OCI-LY1 (cell line): ENCODE data around the gene RERG.

Source experiments
- H2AFZ ChIP-seq: fragments of 200-600 bp; sonication (generic), shearing (Covaris generic); 2 replicates; pipeline ENCODE4 v1.6.0; 2014; ENCODE audit warnings: antibody characterized with exemption, mild to moderate bottlenecking, low read length
- H3F3A ChIP-seq: fragments of 200-600 bp; sonication (generic), shearing (Covaris generic); 2 replicates; pipeline ENCODE4 v1.6.0; 2014; ENCODE audit warnings: mild to moderate bottlenecking, antibody characterized with exemption, low read length, moderate library complexity; ENCODE audit not compliant: insufficient read depth
- H3K27ac ChIP-seq: fragments of 200-600 bp; sonication (generic); 2 replicates; pipeline ENCODE4 v1.5.1; 2014; ENCODE audit warnings: low read length, mixed run types, mild to moderate bottlenecking, low read depth; ENCODE audit not compliant: poor library complexity, severe bottlenecking
- H3K27me3 ChIP-seq: fragments of 200-600 bp; sonication (generic); 2 replicates; pipeline ENCODE4 v1.6.0; 2014; ENCODE audit warnings: antibody characterized with exemption, mild to moderate bottlenecking, low read length, moderate library complexity; ENCODE audit not compliant: insufficient read depth
- H3K36me3 ChIP-seq: fragments of 200-600 bp; sonication (generic); 2 replicates; pipeline ENCODE4 v1.6.1; 2014; ENCODE audit warnings: mild to moderate bottlenecking, antibody characterized with exemption, low read length, moderate library complexity, mixed read lengths; ENCODE audit not compliant: insufficient read depth
- H3K4me1 ChIP-seq: fragments of 200-600 bp; sonication (generic); 2 replicates; pipeline ENCODE4 v1.5.1; 2014; ENCODE audit warnings: mild to moderate bottlenecking, low read length, moderate library complexity; ENCODE audit not compliant: insufficient read depth, severe bottlenecking
- H3K4me2 ChIP-seq: fragments of 200-600 bp; sonication (generic), shearing (Covaris generic); 2 replicates; pipeline ENCODE4 v1.6.1; 2014; ENCODE audit warnings: low read length
- H3K4me3 ChIP-seq: fragments of 200-600 bp; sonication (generic); 2 replicates; pipeline ENCODE4 v1.5.1; 2014; ENCODE audit warnings: low read length, low read depth, mild to moderate bottlenecking, mixed read lengths; ENCODE audit not compliant: poor library complexity, severe bottlenecking
- H3K79me2 ChIP-seq: fragments of 200-600 bp; shearing (Covaris generic); 2 replicates; pipeline ENCODE4 v1.6.1; 2016; ENCODE audit warnings: mixed run types, low read length, mixed read lengths; ENCODE audit not compliant: insufficient read depth
- H3K9ac ChIP-seq: fragments of 200-600 bp; sonication (generic), shearing (Covaris generic); 2 replicates; pipeline ENCODE4 v1.6.1; 2014; ENCODE audit warnings: mild to moderate bottlenecking, low read length, mixed read lengths
- H3K9me2 ChIP-seq: fragments of 200-600 bp; sonication (generic), shearing (Covaris generic); 2 replicates; pipeline ENCODE4 v1.6.1; 2014; ENCODE audit warnings: low read depth, mild to moderate bottlenecking, low read length, mixed read lengths
- H3K9me3 ChIP-seq: fragments of 200-600 bp; shearing (Covaris generic); 2 replicates; pipeline ENCODE4 v1.6.1; 2014; ENCODE audit warnings: low read length, mixed read lengths
- H4K20me1 ChIP-seq: fragments of 200-600 bp; sonication (generic), shearing (Covaris generic); 2 replicates; pipeline ENCODE4 v1.6.0; 2016; ENCODE audit warnings: mild to moderate bottlenecking, low read length; ENCODE audit not compliant: insufficient read depth
- EZH2 ChIP-seq: fragments of 200-600 bp; sonication (generic), shearing (Covaris generic); IDR thresholded peaks from 2 replicates; pipeline ENCODE4 v1.8.0; 2017; ENCODE audit warnings: borderline replicate concordance, mixed run types, mild to moderate bottlenecking, antibody characterized with exemption, low read length, moderate library complexity, mixed read lengths
- TF ChIP-seq, protein P1 (sequence below): fragments of 200-600 bp; sonication (generic), shearing (Covaris generic); IDR thresholded peaks from 2 replicates; pipeline ENCODE4 v1.5.1; 2017; ENCODE audit warnings: mild to moderate bottlenecking, antibody characterized with exemption, low read length, moderate library complexity, mixed read lengths

Gene RERG

DNA sequence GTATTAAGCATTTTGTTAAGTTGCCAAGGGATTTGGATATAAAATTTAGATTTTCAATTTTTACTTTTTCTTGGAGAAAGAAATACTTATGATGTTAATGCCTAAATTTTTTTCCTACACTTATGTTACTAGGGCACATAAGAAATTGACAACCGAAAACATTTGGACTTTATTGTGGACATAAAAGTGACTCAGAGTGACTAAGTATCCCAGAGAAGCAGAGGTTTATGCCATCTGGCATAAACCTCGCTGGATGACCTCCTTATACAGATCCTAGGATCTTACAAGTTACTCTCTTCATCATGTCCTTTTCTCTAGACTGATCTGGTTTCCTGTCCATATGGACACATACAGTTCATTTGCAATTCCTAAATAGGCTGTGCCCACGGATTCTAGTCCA, 89.8 kb downstream of the RERG start:
- H3K27me3 ChIP-seq, result no peaks in the 10 kb centered on the region
- H4K20me1 ChIP-seq, result no peaks in the 10 kb centered on the region
- no peak overlapping the region for H3K4me2 ChIP-seq
- no peaks in the 10 kb centered on the region for H3F3A ChIP-seq
- no peaks in the 10 kb centered on the region for H3K36me3 ChIP-seq
- no peaks in the 10 kb centered on the region for H3K4me1 ChIP-seq
- no peak overlapping the region for H3K9ac ChIP-seq
- H3K9me3 ChIP-seq, result no peaks in the 10 kb centered on the region
- H3K79me2 ChIP-seq, result no peaks in the 10 kb centered on the region
- no peak overlapping the region for H2AFZ ChIP-seq
- H3K27ac ChIP-seq, result no peak overlapping the region
- TF ChIP-seq, protein P1, sequence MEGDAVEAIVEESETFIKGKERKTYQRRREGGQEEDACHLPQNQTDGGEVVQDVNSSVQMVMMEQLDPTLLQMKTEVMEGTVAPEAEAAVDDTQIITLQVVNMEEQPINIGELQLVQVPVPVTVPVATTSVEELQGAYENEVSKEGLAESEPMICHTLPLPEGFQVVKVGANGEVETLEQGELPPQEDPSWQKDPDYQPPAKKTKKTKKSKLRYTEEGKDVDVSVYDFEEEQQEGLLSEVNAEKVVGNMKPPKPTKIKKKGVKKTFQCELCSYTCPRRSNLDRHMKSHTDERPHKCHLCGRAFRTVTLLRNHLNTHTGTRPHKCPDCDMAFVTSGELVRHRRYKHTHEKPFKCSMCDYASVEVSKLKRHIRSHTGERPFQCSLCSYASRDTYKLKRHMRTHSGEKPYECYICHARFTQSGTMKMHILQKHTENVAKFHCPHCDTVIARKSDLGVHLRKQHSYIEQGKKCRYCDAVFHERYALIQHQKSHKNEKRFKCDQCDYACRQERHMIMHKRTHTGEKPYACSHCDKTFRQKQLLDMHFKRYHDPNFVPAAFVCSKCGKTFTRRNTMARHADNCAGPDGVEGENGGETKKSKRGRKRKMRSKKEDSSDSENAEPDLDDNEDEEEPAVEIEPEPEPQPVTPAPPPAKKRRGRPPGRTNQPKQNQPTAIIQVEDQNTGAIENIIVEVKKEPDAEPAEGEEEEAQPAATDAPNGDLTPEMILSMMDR, result no peak
- TF ChIP-seq EZH2, result no peak
- H3K9me2 ChIP-seq, result no peaks in the 10 kb centered on the region
- no peak overlapping the region for H3K4me3 ChIP-seq

GRCh38 chr12:15130541-15130940, 90.7 kb downstream of the RERG start:
- Histone ChIP-seq H3K4me3 (no peak overlapping the region), H3K9ac (no peak overlapping the region)
- TF ChIP-seq, protein P1, result no peak
- no peak for TF ChIP-seq EZH2

GRCh38 chr12:15123401-15123800, 97.8 kb downstream of the RERG start:
- Histone ChIP-seq H4K20me1 (no peaks in the 10 kb centered on the region), H2AFZ (no peak overlapping the region), H3K4me1 (no peaks in the 10 kb centered on the region), H3K9me3 (no peaks in the 10 kb centered on the region), H3K36me3 (no peaks in the 10 kb centered on the region), H3K4me3 (no peak overlapping the region), H3F3A (no peaks in the 10 kb centered on the region), H3K4me2 (no peak overlapping the region), H3K79me2 (no peaks in the 10 kb centered on the region), H3K27ac (no peak overlapping the region), H3K9ac (no peak overlapping the region), H3K27me3 (no peaks in the 10 kb centered on the region), H3K9me2 (no peaks in the 10 kb centered on the region)
- no peak for TF ChIP-seq EZH2
- TF ChIP-seq, protein P1, result no peak

More at GRCh38 chr12:15130541-15130940, 90.7 kb downstream of the RERG start:
- H3K4me2 ChIP-seq, result no peak overlapping the region
- no peaks in the 10 kb centered on the region for H3K9me2 ChIP-seq
- no peaks in the 10 kb centered on the region for H3K4me1 ChIP-seq
- no peaks in the 10 kb centered on the region for H3K9me3 ChIP-seq
- H3K79me2 ChIP-seq, result no peaks in the 10 kb centered on the region
- no peaks in the 10 kb centered on the region for H4K20me1 ChIP-seq
- H3K36me3 ChIP-seq, result no peaks in the 10 kb centered on the region
- no peak overlapping the region for H3K27ac ChIP-seq
- H3F3A ChIP-seq, result no peaks in the 10 kb centered on the region
- H2AFZ ChIP-seq, result no peak overlapping the region
- no peaks in the 10 kb centered on the region for H3K27me3 ChIP-seq
